NCI-H2171 treated with DMSO at 0.1 percent for 48 hours (cell line): Measurements from ENCODE around the gene RAD18.

Experiments
- DNase-seq: peaks from one replicate; lab custom pipeline; 2025; lab: John Stamatoyannopoulos, UW

The RAD18 gene

DNA sequence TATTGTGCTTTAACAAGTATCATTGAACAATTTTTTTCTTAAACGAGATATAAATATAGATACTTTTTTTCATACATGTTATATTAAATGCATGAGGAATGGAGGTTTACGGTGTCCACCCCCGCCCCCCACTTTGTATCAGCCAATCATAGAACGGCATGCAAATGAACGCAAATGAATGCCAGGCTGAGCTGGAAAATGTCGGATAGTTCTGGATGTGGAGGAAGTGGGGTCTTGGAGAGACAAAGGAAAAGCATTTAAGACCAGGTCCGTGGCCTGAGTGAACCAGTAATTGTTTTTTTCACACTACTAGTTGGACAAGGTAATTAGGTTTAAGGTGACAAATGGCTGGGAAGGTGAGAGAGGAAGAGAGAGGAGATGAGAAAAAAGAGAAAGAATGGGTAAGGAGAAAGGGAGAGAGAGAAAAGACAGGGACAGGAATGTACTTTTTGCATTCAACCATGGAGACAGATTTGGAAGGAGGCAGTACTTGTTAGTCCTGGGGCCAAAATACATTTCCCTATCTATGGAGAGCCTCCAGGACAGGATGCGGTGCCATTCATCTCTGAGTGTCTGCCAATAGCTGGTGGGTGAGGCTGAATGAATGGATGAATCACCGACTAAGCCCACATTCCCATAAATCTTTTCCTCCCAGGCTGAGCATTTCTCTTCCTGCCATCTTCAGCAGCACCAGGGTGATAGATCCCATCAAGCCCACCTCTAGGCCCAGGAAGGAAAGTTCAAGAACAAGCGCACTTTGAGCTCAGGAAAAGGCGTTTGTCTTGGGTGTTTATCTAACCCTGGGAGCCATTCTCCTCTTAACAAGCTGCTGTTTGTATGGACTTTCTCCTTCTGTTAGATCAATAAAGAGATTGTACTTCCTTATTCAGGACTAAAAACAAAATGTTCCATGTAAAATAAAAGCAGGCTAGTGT is 1.4 kb upstream of the RAD18 start:
- DNase-seq: no peak

DNA sequence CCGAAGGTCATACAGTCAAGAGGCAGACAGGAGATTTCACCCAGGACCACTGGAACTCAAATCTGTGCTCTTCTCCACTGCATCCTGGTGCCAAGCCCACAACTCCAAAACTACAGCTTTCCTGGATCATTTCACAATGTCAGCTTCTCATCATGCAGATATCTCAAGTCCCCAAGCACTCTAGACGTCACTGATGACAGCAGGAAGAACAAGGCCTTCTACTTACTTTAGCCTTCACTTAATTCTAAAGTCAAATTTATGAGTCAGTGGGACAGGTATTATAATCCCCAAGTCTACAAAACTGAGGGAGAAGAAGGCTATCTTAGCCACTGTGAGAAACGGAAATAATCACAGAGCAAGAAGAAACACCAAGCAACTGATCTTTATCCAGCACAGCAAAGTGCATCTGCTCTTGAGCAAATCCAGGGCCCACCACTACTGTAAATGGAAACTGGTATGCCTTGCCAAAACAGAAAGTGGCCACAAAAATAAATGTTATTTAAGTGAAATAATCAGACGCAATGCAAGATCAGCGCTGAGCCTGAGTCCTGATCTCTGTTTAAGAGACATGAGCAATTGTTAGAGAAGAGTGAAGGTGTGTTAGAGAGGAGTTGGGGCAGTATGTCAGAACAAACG is 928 bp downstream of the RAD18 start:
- DNase-seq: no peak

DNA sequence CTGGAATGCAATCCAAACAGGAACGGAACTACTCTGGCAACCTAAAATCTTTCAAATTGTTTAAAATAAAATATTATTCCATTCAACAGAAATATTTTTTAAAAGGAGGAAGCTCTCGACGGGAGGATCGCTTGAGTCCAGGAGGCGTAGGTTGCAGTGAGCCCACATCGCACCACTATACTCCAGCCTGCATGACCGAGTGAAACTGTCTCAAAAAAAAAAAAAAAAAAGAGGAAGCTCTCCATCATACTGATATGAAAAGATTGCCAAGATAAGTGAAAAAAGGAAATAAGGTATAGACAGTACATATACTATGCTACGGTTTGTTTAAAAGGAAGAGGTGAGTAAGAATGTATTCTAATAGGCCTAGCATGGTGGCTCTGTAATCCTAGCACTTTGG is 3.6 kb downstream of the RAD18 start:
- no peak for DNase-seq

DNA sequence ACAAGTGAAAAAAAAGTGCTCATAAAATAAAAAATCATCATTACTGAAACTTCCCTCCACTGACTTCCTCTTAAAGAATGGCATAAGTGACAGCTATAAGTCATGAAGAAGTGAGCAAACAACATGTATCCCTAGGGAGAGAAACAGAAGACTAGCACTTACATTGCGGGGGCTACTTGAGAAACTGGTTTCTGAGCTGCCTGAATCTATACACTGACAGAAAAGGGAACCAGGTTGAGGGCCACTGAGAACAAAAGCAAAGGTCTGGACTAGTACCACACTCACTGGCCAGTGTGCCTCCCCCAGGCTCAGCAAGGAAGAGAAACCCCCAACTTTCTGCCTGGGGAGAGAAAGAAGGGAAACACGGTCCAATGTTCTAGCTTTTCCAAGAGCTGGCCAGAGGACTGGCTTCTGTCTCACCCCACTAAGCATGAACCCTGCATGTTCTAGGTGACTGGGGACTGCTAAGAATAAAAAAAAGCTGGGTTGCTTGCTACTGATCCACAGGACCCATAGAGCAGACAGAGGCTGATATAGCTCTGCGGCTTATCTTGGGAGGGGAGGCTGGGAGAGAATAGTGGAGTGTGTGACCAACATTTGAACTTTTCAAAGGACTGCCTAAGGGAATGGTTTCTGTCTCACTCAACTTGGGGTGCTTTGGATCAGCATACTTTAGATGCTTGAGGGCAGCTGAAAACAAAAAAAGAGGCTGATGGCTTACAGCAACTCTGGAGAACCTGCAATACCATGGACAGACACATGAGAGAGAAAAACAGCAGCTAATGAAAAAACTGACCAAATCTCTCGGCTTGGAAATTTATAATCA is 8.1 kb downstream of the RAD18 start:
- no peak for DNase-seq

DNA sequence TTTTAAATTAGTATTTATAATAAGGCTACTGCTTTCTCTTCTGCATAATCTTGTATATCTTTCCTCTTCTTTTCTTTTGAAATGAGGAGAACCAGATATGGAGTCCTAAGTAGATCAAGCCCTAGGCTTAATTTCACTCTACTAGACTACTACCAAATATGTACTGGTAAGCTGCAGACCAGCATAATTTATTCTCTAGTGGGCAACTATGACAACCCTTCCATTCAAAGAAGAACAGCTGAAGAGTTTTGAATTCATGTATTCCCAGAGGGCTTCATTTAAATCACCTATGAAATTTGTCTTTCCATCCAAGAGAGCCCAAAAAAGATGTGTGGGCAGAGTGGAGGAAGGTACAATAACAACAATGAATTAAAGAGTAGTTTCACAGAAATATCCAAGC is 10.0 kb downstream of the RAD18 start:
- no peak for DNase-seq

DNA sequence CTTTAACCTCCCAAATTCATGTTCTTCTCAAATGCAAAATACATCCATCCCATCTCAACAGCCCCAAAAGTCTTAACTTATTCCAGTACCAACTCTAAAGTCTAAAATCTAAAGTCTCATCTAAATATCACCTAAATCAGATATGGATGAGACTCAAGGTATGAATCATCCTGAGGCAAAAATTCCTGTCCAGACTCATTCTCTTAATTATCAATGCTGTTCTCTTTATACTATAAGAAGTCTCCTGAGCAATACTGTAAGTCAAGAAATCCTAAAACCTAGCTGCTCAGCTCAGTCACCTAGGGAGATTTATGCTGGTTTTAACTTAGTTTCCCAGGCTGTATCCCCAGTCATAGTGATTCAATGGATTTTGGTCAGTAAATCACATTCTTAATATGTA is 11.1 kb downstream of the RAD18 start:
- DNase-seq: no peak

DNA sequence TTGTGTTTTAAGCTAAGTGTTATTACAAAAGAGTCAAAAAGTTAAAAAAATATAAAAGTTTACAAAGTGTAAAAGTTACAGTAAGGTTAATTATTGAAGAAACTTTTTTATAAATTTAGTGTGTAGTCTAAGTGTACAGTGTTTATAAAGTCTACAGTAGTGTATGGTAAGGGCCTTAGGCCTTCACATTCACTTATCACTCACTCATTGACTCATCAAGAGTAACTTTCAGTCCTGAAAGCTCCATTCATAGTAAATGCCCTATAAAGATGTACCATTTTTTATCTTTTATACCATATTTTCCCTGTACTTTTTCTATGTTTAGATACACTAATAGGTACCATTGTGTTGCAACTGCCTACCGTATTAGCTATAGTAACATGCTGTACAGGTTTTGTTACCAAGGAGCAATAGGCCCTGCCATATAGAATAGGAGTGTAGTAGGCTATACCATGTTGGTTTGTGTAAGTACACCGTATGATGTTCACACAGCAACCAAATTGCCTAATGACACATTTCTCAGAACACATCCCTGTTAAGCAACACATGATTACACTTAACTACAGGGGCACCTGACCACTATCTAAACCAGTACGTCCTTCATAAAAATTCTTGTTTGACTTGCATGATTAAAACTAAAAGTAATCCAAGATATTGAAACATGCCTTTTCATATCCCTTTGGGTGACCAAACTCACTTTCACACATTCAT is 17.2 kb downstream of the RAD18 start:
- no peak for DNase-seq

DNA sequence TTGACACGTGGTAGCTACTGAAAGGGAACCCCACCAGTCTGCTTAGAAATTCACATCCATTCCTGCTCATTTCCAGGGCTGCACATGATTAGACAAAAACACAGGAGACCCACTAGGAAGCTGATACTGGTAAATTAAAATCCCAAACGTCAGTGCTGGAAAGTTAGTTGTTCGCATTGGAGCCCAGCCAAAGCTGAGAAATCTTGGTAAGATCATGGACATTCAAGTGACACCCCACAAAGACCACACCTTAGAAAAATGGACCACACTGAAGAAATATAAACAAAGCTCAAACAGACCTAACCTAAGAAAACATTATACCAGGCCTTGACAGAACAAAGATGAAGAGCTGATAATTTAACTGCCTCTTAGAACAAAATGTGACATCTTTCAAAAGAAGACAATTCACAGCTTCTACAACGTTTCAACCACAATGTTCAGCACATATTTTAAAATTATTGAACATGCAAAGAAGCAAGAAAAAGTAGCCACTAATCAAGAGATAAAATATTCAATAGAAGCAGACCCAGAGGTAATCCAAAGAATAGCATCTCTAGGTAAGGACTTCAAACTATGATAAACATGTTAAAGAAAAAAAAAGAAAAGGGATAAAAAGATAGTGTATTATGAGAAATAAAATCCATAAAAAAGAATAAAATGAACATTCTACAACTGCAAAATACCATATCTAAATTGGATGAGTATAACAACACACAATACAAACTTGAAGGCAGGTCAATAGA is 20.4 kb downstream of the RAD18 start:
- DNase-seq: no peak

DNA sequence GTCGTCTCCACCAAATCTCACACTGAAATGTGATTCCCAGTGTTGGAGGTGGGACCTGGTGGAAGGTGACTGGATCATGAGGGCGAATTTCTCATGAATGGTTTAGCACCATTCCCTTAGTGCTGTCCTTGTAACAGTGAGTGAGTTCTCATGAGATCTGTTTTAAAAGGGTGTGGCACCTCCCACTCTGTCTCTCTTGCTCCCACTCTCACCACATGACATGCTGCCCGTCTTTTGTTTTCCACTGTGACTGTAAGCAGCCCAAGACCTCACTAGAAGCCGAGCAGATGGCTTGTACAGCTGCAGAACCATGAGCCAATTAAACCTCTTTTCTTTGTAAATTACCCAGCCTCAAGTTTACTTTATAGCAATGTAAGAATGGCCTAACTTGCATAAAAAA is 21.2 kb downstream of the RAD18 start:
- no peak for DNase-seq

DNA sequence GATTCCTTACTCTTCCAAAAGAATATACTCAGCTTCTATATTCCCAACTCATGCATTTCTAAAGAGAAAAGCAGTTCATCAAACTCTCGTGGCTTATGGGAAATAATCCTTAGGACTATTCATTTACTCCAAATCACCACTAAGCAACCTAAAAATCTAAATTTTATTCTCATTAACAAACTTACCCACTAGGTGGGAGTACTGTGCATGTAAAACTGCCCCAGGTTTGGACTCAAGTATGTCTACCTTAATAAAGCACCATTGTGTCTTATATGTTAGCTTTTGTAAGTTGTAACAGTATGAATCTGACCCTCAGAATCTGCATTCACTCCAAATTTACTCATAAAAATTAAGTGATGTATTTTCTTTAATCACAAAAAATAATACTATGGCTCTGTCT is 25.3 kb downstream of the RAD18 start:
- no peak for DNase-seq

DNA sequence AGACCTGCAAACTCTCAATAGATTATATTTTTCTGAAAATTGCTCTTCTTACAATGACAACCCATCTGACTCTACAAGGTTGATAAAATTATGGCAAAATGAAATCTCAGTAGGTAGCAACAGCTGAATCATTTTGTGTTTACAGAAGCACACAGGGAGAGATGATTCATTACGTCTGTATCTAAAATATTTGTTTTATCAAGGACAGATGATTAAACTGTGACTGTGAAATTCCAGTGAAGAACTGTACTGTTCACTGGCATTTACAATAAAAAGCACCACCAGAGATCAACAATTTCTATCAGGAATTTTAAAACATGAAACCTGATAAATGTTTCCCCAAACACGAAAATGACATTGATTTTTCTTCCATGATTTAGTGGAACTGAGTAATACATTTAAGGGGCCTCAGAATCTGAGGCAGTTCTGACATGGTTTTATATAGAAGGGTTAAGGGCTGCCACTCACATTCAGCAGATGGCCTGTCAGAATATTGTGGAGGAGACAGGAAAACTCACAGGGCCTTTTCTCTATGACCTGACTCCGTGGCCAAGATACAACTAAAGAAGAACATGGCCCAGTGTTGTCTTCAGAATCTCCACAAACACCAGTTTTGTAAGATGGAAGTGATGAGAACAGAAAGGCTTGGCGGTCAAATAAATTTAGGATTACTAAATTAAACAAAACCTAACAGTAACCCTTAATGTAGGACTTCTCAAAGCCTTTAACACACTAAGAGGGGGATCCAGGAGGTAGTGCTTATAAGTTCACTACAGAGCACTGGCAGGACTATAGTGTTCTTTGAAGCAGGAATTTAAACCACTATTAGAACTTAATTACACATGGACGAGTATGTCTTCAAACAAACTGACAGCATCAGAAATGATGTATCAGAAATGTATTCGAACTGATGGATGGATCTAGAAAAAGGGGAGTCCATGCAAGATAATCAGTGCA is 25.9 kb downstream of the RAD18 start:
- DNase-seq: no peak

DNA sequence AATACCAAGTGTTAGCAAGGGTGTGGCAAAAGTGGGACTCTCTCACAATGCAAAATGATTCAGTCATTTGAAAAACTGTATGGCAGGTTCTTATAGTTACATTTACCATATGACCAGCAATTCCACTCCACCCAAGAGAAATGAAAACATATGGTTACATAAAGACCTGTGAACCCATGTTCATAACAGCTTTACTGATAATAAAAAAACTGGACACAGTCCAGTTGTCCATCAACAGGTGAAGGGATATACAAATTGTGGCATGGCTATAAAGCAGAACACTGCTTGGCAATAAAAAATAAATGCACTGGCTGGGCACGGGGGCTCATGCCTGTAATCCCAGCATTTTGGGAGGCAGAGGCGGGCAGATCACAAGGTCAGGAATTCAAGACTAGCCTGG is 30.8 kb downstream of the RAD18 start:
- no peak for DNase-seq

DNA sequence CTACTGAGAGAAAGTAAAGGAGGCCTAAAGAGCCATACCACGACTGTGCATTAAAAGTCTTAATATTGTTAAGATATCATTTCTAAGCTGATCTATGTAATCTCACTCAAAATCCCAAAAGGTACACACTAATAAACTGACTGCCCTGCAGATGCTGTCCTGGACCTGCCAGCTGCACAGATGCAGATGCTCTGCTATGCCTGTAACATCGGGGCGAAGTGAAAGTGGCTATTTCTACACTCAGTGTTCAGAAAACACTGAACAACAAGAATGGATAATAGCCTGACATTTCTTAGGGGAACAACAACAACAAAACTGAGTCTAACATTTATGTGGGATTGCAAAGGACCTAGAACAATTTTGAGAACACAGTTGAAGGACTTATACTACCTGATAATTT is 31.9 kb downstream of the RAD18 start:
- DNase-seq: no peak

DNA sequence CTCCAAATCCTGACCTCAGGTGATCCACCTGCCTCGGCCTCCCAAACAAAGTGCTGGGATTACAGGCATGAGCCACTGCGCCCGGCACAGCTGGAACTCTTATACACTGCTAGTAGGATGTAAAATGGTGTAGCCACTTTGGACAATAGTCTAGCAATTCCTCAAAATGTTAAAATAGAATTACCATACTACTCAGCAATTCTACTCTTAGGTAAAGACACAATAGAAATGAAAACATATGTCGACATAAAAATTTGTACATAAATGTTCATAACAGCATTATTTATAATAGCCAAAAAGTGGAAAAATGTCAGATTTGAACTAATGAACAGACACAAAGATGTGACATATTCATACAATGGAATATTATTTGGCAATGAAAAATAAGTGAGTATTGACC is 33.4 kb downstream of the RAD18 start:
- DNase-seq: no peak

DNA sequence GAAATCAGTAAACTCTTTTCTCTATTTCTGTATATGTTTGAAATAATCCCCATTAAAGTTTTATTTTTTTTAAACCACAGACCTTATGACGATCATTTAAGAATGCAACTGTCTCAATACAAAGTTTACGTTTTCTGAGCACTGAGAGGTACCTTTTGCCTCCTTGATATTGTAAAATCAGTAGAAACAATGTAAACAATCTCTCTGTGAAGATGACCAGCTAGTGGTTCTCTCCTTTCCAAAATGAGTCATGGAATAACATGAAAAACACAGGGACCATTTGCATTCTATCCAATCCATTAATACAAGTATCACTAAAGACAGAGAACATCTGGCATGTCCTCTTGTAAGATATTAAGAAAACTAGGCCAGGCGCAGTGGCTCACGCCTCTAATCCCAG is 48.8 kb downstream of the RAD18 start:
- DNase-seq: no peak

DNA sequence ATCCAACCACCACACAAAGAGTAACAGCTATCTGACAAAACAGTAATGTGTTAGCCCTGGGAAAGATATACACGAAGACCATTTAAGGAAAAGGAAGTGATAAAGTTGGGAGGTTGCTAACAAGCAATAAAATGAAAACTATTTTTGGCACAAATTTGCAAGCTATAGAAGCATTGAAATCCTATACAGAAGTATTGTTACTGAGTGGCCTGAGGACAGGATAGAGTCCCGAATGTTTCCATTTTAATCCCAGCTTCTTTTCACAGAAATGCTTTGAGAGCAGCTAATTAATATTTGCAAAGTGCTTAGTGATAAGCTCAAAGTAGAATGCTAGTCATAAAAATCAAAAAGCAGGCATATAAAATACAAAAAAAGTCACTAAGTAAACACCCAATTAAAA is 51.5 kb downstream of the RAD18 start:
- DNase-seq: no peak

DNA sequence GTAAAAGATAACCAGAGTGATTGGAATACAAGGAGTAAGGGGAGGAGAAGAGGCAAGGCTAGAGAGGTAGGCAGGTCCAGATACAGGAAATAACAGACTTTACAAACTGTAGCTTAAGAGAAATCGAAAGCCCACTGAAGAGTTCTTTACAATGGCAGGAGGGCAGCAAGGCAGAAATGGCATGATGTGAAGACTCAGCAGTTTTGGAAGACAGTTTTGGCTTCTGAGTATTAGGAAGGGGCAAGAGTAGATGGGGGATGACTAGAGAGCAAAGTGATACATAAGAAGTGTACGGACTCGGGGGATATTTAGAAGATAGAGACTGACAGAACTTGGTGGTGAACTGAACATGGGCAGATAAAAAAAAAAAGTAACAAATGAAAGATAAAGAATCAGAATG is 54.1 kb downstream of the RAD18 start:
- DNase-seq: no peak

DNA sequence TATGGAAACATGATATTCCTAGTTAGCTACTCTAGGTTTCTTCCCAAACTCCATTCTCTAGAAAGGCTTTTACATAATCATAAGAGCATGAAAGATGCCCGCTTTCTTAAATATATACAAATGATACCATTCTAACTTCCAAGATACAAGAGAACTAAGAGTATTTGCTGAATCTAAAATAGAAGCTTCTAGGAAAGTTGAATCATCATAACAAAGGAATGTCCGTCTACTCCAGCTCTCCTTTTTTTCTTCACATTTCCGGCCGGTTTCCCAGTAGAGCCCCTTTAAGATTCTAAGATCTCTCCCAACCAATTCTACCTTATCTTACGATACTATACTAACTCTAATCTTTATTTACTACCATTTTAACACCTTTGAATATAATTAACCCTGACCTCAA is 60.1 kb downstream of the RAD18 start:
- DNase-seq: no peak

DNA sequence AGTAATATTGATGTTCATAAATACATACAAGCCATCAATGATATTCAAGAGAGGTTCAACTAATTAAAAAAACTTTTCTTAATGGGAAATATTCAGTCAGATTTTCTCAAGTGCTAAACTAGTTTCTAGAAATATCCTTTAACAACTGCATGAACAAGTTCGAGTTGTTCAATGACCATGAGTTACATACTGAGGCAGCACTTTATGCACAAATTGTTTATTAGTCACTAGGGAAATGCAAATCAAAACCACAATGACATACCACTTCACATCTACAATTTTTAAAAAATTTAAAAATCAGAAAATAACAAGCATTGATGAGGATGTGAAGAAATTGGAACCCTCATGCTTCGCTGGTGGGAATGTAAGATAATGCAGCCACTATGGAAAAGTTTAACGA is 62.4 kb downstream of the RAD18 start:
- DNase-seq: no peak

DNA sequence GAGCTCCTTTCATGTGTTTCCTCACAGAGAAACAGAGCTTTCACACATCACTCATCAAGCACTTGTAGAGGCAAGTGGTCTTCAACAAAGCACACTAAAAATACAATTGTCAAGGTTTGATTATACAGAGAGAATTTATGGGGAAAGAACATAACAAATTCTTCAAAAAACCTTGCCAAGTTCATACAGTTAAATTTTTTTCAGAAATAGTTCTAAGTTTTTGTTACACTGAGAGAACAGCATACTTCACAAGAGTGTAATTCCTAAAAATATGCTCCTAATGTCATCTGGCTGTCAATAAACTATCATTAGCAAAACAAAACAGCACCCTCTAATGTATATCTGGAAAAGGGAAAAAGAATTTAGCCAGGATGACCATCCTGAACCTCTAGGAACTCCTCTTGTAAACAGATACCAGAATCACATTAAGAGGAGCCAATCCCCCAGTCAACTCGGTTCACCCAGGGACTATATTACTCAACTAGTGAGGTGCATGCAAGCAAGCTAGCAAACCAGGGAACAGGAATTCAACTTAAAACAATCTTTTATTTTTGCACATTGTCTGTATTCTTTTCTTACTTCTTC is 63.3 kb downstream of the RAD18 start:
- no peak for DNase-seq
